Nephron progenitor cell (in vitro differentiated cells): ENCODE results near the gene SPATA20.

Experiments
- DNase-seq: peaks from one replicate; pipeline ENCODE4 v3.0.0; 2021
- H3K27ac Mint-ChIP-seq: 2 replicates; pipeline ENCODE4 v1.8.0; 2021; ENCODE audit warnings: mild to moderate bottlenecking, moderate library complexity, mixed read lengths
- H3K27me3 Mint-ChIP-seq: 2 replicates; pipeline ENCODE4 v1.8.0; 2021; ENCODE audit warnings: mild to moderate bottlenecking, low read depth, mixed read lengths; ENCODE audit not compliant: poor library complexity
- H3K36me3 Mint-ChIP-seq: 2 replicates; pipeline ENCODE4 v1.8.0; 2021; ENCODE audit warnings: low read depth, mixed read lengths
- H3K4me1 Mint-ChIP-seq: 2 replicates; pipeline ENCODE4 v1.8.0; 2021; ENCODE audit warnings: mixed read lengths
- H3K4me3 Mint-ChIP-seq: 2 replicates; pipeline ENCODE4 v1.8.0; 2021; ENCODE audit warnings: mild to moderate bottlenecking, moderate library complexity, mixed read lengths
- H3K9me3 Mint-ChIP-seq: 2 replicates; pipeline ENCODE4 v1.8.0; 2021; ENCODE audit warnings: mild to moderate bottlenecking, moderate library complexity, mixed read lengths
- CTCF ChIP-seq: fragments of 200-600 bp; sonication (generic); IDR thresholded peaks from 2 replicates; pipeline ENCODE4 v1.5.0; 2021; ENCODE audit warnings: antibody characterized with exemption

The SPATA20 gene

DNA sequence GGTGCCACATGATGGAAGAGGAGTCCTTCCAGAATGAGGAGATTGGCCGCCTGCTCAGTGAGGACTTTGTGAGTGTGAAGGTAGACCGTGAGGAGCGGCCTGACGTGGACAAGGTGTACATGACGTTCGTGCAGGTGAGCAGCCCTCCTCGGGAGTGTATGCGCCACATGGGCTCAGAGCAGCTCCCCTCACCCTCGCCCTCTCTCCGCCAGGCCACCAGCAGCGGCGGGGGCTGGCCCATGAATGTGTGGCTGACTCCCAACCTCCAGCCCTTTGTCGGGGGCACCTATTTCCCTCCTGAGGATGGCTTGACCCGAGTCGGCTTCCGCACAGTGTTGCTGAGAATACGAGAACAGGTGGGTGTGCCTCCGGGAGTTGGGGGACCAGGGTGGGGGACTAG is 1.9 kb downstream of the SPATA20 start:
- Mint-ChIP-seq H3K9me3 (no peaks in the 10 kb centered on the region), H3K4me1 (peaks cover 19% of the 10 kb centered on the region), H3K27me3 (peaks cover 30% of the 10 kb centered on the region), H3K27ac (no peak overlapping the region), H3K36me3 (no peaks in the 10 kb centered on the region), H3K4me3 (no peak overlapping the region)
- no peak for DNase-seq
- TF ChIP-seq CTCF, result no peak

DNA sequence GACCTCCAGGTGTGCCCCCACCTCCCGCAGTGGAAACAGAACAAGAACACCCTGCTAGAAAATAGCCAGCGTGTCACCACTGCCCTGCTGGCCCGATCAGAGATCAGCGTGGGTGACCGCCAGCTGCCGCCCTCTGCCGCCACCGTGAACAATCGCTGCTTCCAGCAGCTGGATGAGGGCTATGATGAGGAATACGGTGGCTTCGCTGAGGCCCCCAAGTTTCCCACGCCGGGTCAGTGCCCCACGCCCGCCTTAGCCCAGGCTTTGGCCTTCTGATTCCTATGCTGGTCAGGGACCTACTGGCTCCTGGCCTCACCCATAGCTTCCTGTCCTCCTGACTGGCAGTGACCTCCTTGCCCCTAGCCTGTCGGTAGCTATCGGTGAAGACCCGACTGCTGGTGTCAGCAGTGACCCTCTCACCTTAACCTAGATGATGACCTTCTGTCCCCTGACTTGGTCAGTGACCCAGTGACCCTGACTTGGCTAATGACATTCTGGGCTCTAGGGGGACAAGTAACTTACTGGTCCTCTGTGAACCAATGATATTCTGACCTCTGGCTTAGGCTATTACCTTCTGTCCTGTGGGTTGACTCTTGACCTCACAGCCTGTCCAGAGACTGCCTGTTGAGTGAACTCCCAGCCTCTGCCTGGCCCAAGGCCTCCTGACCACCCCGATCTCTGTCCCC is 2.4 kb downstream of the SPATA20 start:
- Mint-ChIP-seq H3K4me1 (peaks cover 14% of the 10 kb centered on the region), H3K9me3 (no peaks in the 10 kb centered on the region), H3K27ac (no peak overlapping the region), H3K4me3 (no peak overlapping the region), H3K36me3 (no peaks in the 10 kb centered on the region), H3K27me3 (peaks cover 31% of the 10 kb centered on the region)
- no peak for DNase-seq
- TF ChIP-seq CTCF, result no peak

- no peak for TF ChIP-seq CTCF
- no peaks in the 10 kb centered on the region for H3K9me3 Mint-ChIP-seq
- H3K27ac Mint-ChIP-seq, result no peak overlapping the region
- no peaks in the 10 kb centered on the region for H3K36me3 Mint-ChIP-seq
- H3K27me3 Mint-ChIP-seq, result peaks cover 35% of the 10 kb centered on the region
- no peak for DNase-seq
- peaks cover 16% of the 10 kb centered on the region for H3K4me1 Mint-ChIP-seq
- H3K4me3 Mint-ChIP-seq, result no peak overlapping the region
These were observed 3.0 kb downstream of the SPATA20 start for GRCh38 chr17:50549969-50550368.

DNA sequence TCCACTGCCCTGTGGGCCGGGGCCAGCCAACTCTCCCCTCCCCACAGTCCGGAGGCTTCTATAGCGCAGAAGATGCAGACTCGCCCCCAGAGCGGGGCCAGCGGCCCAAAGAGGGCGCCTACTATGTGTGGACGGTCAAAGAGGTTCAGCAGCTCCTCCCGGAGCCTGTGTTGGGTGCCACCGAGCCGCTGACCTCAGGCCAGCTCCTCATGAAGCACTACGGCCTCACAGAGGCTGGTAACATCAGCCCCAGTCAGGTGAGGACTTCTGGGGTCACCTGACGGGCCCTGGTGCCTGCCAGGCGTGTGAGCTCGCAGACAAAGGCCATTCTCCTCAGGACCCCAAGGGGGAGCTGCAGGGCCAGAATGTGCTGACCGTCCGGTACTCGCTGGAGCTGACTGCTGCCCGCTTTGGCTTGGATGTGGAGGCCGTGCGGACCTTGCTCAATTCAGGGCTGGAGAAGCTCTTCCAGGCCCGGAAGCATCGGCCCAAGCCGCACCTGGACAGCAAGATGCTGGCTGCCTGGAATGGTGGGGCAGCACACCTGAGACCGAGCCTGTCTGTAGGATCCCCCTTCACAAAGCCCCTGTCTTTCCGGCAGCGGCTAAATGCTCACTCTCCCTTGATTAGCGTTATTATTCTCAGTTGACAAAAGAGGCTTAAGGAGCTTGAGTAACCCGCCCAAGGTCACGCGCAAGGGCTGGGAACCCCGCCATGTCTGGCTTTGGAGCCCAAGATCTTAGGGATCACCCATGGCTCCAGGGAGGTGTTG is 3.9 kb downstream of the SPATA20 start:
- DNase-seq, result peak; percentile 83
- Mint-ChIP-seq H3K27ac (no peak overlapping the region), H3K4me1 (peaks cover 25% of the 10 kb centered on the region), H3K36me3 (no peaks in the 10 kb centered on the region), H3K4me3 (no peak overlapping the region), H3K9me3 (no peaks in the 10 kb centered on the region), H3K27me3 (peaks cover 31% of the 10 kb centered on the region)
- TF ChIP-seq CTCF, result peak; percentile 86

DNA sequence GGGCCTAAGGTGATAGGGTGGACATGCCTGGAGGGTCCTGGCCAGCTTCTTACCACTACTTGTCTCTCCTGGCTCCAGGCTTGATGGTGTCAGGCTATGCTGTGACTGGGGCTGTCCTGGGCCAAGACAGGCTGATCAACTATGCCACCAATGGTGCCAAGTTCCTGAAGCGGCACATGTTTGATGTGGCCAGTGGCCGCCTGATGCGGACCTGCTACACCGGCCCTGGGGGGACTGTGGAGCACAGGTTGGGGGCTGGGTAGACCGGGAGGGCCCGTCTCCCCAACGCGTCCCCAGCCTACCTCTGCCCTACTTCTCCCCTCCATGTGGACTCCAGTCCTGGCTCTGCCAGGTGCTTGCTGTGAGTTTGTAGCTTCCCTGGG is 4.5 kb downstream of the SPATA20 start:
- Mint-ChIP-seq H3K36me3 (no peaks in the 10 kb centered on the region), H3K27ac (no peak overlapping the region), H3K4me3 (no peak overlapping the region), H3K27me3 (peaks cover 32% of the 10 kb centered on the region), H3K4me1 (peaks cover 31% of the 10 kb centered on the region), H3K9me3 (no peaks in the 10 kb centered on the region)
- DNase-seq, result no peak
- TF ChIP-seq CTCF, result no peak
